ENCODE results near the gene CA7.

DNA sequence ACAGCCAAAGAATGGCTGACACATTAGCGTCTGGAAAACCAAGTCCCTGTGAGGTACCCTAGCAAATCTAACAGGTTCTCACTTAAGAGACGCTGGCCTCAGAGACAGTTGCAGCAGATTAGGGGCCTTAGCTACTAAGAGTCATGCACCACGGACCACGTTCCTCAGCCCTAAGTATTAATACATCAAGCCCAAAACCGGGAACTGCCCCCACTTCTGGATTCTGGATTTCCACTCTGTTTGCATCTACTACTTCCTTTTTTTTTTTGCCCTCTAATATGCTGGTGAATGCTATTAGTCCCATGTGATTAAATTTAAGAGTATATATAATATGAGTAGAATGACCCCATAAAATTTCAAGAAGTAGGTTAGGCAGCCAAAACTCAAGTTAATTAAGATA, 42.1 kb upstream of the CA7 start:
- TF ChIP-seq EZH2phosphoT487 (IDR thresholded peaks at IDR 0.05; ENCODE audit: insufficient read depth, low read depth): no peak
- no peak for TF ChIP-seq EZH2 (IDR thresholded peaks at IDR 0.05; ENCODE audit: insufficient read depth, poor library complexity, severe bottlenecking)
